ENCODE measurements around the gene GOLGA3.
"Not testable (repeated sequence)": the region's sequence is repeated elsewhere in the genome, so short reads cannot be mapped to it uniquely, and the experiment has no call there.

Gene GOLGA3

GRCh38 chr12:132804426-132804861 is 24.2 kb downstream of the GOLGA3 start:
- no peak for DNase-seq (ENCODE audit: extremely low read depth, low read depth)
- no peak for TF ChIP-seq CTCF (IDR thresholded peaks at IDR 0.05; ENCODE audit: low read depth, low read length)

DNA sequence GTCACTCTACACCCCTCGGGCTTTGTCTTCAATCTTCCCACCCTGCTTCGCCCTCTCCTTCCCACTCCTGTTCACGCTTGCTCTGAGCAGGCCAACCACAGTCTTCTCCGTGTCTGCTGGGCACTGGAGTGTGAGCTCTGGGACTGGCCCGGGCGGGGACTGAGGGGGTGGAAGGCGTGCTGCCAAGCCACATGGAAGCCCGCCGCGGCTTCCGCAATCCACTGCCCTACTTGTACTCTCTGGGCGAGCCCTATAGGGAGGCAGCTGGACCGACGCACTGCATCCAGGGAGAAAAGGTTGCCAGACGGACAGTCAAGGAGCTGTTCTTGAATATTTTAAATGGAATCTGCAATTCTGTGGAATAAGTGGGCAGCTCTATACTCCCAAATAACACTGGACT is 24.8 kb downstream of the GOLGA3 start:
- no peak for TF ChIP-seq CTCF (IDR thresholded peaks at IDR 0.05; ENCODE audit: low read depth, low read length)
- no peak for DNase-seq (ENCODE audit: extremely low read depth, low read depth)

DNA sequence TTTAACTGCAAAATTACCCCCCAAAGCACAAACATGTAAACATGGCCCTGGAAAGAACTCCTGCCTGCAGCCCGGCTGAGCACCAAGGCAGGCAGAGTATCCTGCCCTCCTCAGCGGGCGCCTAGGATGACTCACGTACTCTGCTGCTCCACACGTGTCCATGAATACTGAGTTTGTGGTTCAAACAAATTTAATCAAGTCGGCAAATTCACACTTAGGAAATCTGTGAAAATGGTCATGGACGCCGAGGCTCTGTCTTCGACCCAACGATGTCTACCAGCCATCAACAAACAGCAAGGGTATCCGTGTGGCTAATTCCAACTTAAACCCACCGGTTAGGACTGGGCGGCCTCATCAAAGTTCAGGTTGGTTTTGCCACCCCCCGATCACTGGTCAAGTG is 25.5 kb downstream of the GOLGA3 start:
- no peak for TF ChIP-seq CTCF (IDR thresholded peaks at IDR 0.05; ENCODE audit: low read depth, low read length)
- no peak for DNase-seq (ENCODE audit: extremely low read depth, low read depth)

DNA sequence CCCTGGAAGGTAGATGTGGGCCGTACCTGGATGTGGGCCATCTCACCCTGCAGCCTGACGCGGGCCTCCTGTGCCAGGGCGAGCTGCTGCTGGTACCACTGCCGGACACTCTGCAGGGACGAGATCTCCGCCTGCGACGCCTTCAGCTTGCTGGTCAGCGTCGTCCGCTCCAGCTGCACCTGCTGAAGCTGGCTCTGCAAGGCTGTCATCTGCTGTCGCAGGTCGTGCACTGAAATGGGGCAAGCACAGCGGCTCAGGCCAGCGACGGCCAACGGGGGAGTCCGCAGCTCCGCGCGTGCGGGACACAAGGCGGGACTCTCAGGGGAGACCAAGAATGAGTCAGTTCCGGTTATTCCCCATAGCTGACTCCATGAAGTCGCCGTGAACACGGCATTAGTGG is 26.9 kb downstream of the GOLGA3 start:
- no peak for TF ChIP-seq CTCF (IDR thresholded peaks at IDR 0.05; ENCODE audit: low read depth, low read length)
- DNase-seq (ENCODE audit: extremely low read depth, low read depth) = no peak

DNA sequence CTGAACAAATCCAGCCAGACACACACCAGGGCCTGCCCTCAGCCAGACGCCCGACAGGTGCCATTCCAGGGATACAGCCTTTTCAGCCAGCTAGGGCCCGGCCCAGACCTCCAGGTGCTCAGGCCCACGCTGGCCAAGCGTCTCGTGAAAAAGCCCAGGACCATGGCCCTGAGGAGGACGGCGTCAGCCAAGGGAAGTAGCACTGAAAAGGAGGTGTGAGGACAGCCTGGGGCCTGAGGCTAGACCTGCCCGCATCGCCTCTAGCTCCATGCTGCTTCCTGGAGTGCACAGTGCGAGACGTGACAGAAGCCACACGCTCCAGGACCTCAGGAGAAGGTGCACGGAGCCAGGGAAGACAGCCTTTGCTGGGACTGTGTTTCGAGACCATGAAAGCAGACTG is 29.8 kb downstream of the GOLGA3 start:
- DNase-seq (ENCODE audit: extremely low read depth, low read depth) = no peak
- TF ChIP-seq CTCF (IDR thresholded peaks at IDR 0.05; ENCODE audit: low read depth, low read length) = no peak

GRCh38 chr12:132797820-132798570 is 30.7 kb downstream of the GOLGA3 start:
- no peak for TF ChIP-seq CTCF (IDR thresholded peaks at IDR 0.05; ENCODE audit: low read depth, low read length)
- DNase-seq (ENCODE audit: extremely low read depth, low read depth) = no peak

GRCh38 chr12:132795847-132796246 is 32.8 kb downstream of the GOLGA3 start:
- no peak for DNase-seq (ENCODE audit: extremely low read depth, low read depth)
- TF ChIP-seq CTCF (IDR thresholded peaks at IDR 0.05; ENCODE audit: low read depth, low read length) = no peak

- DNase-seq (ENCODE audit: extremely low read depth, low read depth) = not testable (repeated sequence)
These were observed 36.7 kb downstream of the GOLGA3 start for GRCh38 chr12:132791940-132792339.
